HUES64 (cell line): ENCODE data around the gene MGAT3.

Source experiments
- H3K27ac ChIP-seq: 2 replicates; pipeline ENCODE4 v1.7.0; 2013; ENCODE audit warnings: low read depth, low read length, inconsistent platforms
- H3K27me3 ChIP-seq: 2 replicates; pipeline ENCODE4 v1.6.1; 2013; ENCODE audit warnings: mild to moderate bottlenecking, low read length; ENCODE audit not compliant: insufficient read depth
- H3K36me3 ChIP-seq: 2 replicates; pipeline ENCODE4 v1.6.1; 2013; ENCODE audit warnings: mild to moderate bottlenecking, low read length; ENCODE audit not compliant: insufficient read depth
- H3K4me1 ChIP-seq: 2 replicates; pipeline ENCODE4 v1.6.1; 2013; ENCODE audit warnings: mild to moderate bottlenecking, low read length, moderate library complexity; ENCODE audit not compliant: insufficient read depth
- H3K4me3 ChIP-seq: 2 replicates; pipeline ENCODE4 v1.5.1; 2013; ENCODE audit warnings: mild to moderate bottlenecking, low read length, moderate library complexity
- H3K9ac ChIP-seq: 2 replicates; pipeline ENCODE4 v1.6.1; 2013; ENCODE audit warnings: mild to moderate bottlenecking, low read depth, low read length
- H3K9me3 ChIP-seq: 2 replicates; pipeline ENCODE4 v1.6.1; 2013; ENCODE audit warnings: low read depth, low read length; ENCODE audit not compliant: insufficient read depth
- WGBS: fragments of 150-250, 120-280 bp; methylation state at CpG from one replicate; pipeline ENCODE4 v1.1.7; 2013; ENCODE audit warnings: missing lambda C conversion rate; 5-methylcytosine and 5-hydroxymethylcytosine counted together

Gene MGAT3

GRCh38 chr22:39486951-39487825 is 30.4 kb downstream of the MGAT3 start:
- H3K27ac ChIP-seq, result no peak overlapping the region
- no peak overlapping the region for H3K4me3 ChIP-seq
- 93% methylated on average over 45 of the region's 45 CpGs for WGBS
- H3K27me3 ChIP-seq, result no peaks in the 10 kb centered on the region; the same call in 1 of the 2 replicates
- H3K9ac ChIP-seq, result no peak overlapping the region
- H3K9me3 ChIP-seq, result no peaks in the 10 kb centered on the region
- H3K4me1 ChIP-seq, result no peaks in the 10 kb centered on the region
- H3K36me3 ChIP-seq, result no peaks in the 10 kb centered on the region

- WGBS, result 95% methylated on average over 70 of the region's 70 CpGs
- Histone ChIP-seq H3K27me3 (no peaks in the 10 kb centered on the region; the same call in 1 of the 2 replicates), H3K36me3 (no peaks in the 10 kb centered on the region), H3K9me3 (no peaks in the 10 kb centered on the region), H3K9ac (no peak overlapping the region), H3K4me1 (no peaks in the 10 kb centered on the region), H3K4me3 (no peak overlapping the region), H3K27ac (no peak overlapping the region)
Observed at GRCh38 chr22:39487826-39488520, 31.2 kb downstream of the MGAT3 start.

DNA sequence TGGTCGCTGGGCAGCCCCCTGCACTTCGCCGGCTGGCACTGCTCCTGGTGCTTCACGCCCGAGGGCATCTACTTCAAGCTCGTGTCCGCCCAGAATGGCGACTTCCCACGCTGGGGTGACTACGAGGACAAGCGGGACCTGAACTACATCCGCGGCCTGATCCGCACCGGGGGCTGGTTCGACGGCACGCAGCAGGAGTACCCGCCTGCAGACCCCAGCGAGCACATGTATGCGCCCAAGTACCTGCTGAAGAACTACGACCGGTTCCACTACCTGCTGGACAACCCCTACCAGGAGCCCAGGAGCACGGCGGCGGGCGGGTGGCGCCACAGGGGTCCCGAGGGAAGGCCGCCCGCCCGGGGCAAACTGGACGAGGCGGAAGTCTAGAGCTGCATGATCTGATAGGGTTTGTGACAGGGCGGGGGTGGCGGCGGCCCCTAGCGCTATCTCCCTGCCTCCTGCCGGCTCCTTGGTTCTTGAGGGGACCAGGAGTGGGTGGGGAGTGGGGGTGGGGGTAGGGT is 31.8 kb downstream of the MGAT3 start:
- H3K4me3 ChIP-seq, result no peak overlapping the region

GRCh38 chr22:39489094-39490068 is 32.6 kb downstream of the MGAT3 start:
- no peak overlapping the region for H3K27ac ChIP-seq
- H3K9ac ChIP-seq, result no peak overlapping the region
- H3K4me3 ChIP-seq, result no peak overlapping the region
- 88% methylated on average over 17 of the region's 17 CpGs for WGBS
- H3K27me3 ChIP-seq, result peaks cover 4% of the 10 kb centered on the region
- H3K9me3 ChIP-seq, result no peaks in the 10 kb centered on the region
- H3K36me3 ChIP-seq, result no peaks in the 10 kb centered on the region
- H3K4me1 ChIP-seq, result no peaks in the 10 kb centered on the region

More for the DNA sequence above, 31.8 kb downstream of the MGAT3 start:
- no peaks in the 10 kb centered on the region for H3K36me3 ChIP-seq
- H3K4me1 ChIP-seq, result no peaks in the 10 kb centered on the region
- H3K27me3 ChIP-seq, result no peaks in the 10 kb centered on the region; the same call in 1 of the 2 replicates
- no peak overlapping the region for H3K9ac ChIP-seq
- 94% methylated on average over 39 of the region's 39 CpGs for WGBS
- no peak overlapping the region for H3K27ac ChIP-seq
- H3K9me3 ChIP-seq, result no peaks in the 10 kb centered on the region

- 49% methylated on average over 13 of the region's 13 CpGs for WGBS
- peaks cover 6% of the 10 kb centered on the region for H3K27me3 ChIP-seq
- no peak overlapping the region for H3K27ac ChIP-seq
- H3K4me3 ChIP-seq, result no peak overlapping the region
- no peak overlapping the region for H3K9ac ChIP-seq
- no peaks in the 10 kb centered on the region for H3K36me3 ChIP-seq
- no peaks in the 10 kb centered on the region for H3K9me3 ChIP-seq
- no peaks in the 10 kb centered on the region for H3K4me1 ChIP-seq
Observed at GRCh38 chr22:39490135-39490798, 33.5 kb downstream of the MGAT3 start.

DNA sequence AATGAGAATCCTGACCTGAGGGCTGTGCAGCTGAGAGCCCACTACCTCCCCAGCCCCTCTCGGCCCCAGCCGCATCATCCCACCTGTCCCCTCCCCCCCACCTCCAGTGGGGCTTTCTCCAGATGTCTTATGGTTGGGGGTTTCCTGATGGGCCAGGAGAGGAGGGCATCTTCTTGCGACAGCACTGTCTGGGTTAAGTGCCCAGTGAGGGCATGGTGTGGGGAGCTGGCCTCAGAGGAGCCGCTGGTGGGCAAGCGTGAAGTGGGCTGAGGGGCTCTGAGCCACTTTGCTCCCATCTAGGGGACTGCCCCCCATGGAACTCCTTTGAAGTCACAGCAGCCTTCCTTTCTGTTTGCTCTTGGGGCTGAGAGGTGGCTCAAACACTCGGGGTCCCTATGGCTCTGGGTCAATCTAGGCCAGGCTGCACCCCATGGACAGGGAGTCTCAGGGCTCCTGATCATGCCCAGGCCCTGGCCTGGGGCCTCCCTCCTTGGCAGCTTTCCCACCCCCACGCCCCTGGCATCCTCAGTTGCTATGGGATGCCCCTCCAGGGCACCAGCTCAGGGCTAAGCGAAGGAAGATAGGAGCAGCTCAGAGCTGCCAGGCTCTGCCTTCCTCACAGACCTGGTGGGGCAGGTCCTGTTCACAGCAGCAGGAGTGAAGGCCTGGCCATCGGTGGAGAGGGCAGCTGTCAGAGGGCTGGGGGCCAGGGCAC is 34.3 kb downstream of the MGAT3 start:
- Histone ChIP-seq H3K27me3 (peaks cover 6% of the 10 kb centered on the region), H3K27ac (no peak overlapping the region), H3K4me1 (no peaks in the 10 kb centered on the region), H3K36me3 (no peaks in the 10 kb centered on the region), H3K4me3 (no peak overlapping the region), H3K9me3 (no peaks in the 10 kb centered on the region), H3K9ac (no peak overlapping the region)
- WGBS, result 92% methylated on average over 7 of the region's 9 CpGs

GRCh38 chr22:39491696-39492095 is 34.9 kb downstream of the MGAT3 start:
- Histone ChIP-seq H3K4me3 (no peak overlapping the region), H3K9ac (no peak overlapping the region), H3K27me3 (peaks cover 6% of the 10 kb centered on the region), H3K36me3 (no peaks in the 10 kb centered on the region), H3K4me1 (no peaks in the 10 kb centered on the region), H3K9me3 (no peaks in the 10 kb centered on the region), H3K27ac (no peak overlapping the region)
- WGBS, result 93% methylated on average over 6 of the region's 6 CpGs

GRCh38 chr22:39492186-39492585 is 35.4 kb downstream of the MGAT3 start:
- no peaks in the 10 kb centered on the region for H3K36me3 ChIP-seq
- WGBS, result 85% methylated on average over 3 of the region's 3 CpGs
- peaks cover 6% of the 10 kb centered on the region for H3K27me3 ChIP-seq
- H3K27ac ChIP-seq, result no peak overlapping the region
- no peak overlapping the region for H3K4me3 ChIP-seq
- H3K9ac ChIP-seq, result no peak overlapping the region
- no peaks in the 10 kb centered on the region for H3K4me1 ChIP-seq
- no peaks in the 10 kb centered on the region for H3K9me3 ChIP-seq

DNA sequence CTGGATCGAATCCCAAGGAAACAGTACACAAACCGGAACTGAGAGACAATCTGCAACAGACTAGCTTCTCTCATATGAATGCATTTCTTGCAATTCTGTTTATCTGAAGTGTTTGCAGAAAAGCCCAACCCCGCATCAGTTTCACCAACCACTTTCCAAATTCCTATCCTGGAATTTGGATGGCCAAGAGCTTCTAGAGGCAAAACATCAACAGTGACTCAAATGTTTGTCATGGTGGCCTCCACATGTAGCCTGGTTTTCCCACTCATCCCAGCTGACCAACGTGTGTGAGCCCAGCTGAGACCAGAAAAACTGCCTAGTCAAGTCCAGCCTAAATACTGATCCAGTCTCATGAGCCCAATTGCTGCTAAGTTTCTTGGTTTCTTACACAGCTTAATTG is 36.9 kb downstream of the MGAT3 start:
- WGBS, result 74% methylated on average over 4 of the region's 4 CpGs
- no peak overlapping the region for H3K9ac ChIP-seq
- no peaks in the 10 kb centered on the region for H3K4me1 ChIP-seq
- H3K27ac ChIP-seq, result no peak overlapping the region
- H3K9me3 ChIP-seq, result no peaks in the 10 kb centered on the region
- no peak overlapping the region for H3K4me3 ChIP-seq
- H3K36me3 ChIP-seq, result no peaks in the 10 kb centered on the region
- H3K27me3 ChIP-seq, result peaks cover 18% of the 10 kb centered on the region
